GM18505 (cell line): ENCODE measurements around the gene CSH2.
"Not testable (repeated sequence)": the region's sequence is repeated elsewhere in the genome, so short reads cannot be mapped to it uniquely, and the experiment has no call there.

Experiments
- ATAC-seq: cut with Tn5 transposase; IDR thresholded peaks from one replicate; pipeline ENCODE4 v1.9.1; 2021; ENCODE audit not compliant: unreplicated experiment
- POLR2A ChIP-seq: IDR thresholded peaks from 4 replicates; pipeline ENCODE4 v1.6.1; 2011; ENCODE audit warnings: borderline replicate concordance; ENCODE audit not compliant: insufficient read depth, insufficient read length; ENCODE audit errors: extremely low read depth

Gene CSH2

GRCh38 chr17:63873577-63873976, at the start of gene CSH2:
Gene CSH2 (minus strand): TSS chr17:63873677. CDS start chr17:63873614, 63 bp downstream.
- ATAC-seq = not testable (repeated sequence)

- ATAC-seq = peak; percentile 65
Observed at GRCh38 chr17:63922402-63922801, 48.9 kb upstream of the CSH2 start.

- ATAC-seq = not testable (repeated sequence)
Observed at GRCh38 chr17:63920779-63921178, 47.3 kb upstream of the CSH2 start.

DNA sequence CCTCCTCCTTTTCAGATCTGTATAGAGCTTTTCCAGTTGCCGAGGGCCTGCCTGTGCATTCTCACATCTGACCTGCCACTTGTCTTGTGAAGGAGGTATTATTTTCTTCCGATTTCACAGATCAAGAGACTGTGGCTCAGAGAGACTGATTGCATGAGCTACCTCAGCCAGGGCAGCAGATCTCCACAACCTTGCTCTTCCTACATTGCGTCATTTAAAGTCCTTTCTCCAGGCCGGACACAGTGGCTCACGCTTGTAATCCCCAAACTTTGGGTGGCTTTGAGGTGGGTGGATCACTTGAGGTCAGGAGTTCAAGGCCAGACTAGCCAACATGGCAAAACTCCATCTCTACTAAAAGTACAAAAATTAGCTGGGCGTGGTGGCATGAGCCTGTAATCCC, 46.6 kb upstream of the CSH2 start:
- ATAC-seq = not testable (repeated sequence)

DNA sequence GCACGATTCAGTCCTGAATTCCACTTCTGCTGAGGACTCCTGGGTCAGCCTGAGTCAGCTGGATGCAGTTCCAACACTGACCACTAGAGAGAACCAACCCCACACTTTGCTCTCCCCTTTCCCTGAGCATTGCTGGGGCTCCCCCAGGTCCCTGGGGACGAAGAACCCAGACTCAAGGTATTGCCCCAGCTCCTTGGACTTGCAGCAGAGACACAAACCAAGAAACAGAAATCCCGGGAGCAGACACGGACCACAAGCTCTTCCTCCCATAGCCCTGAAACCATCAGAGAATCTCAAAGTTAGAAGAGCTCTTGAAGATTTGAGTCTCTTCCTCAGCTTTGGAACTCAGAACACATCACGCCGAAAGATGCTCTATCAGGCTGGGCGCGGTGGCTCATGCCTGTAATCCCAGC, 45.8 kb upstream of the CSH2 start:
- no peak for ATAC-seq
- TF ChIP-seq POLR2A = no peak

DNA sequence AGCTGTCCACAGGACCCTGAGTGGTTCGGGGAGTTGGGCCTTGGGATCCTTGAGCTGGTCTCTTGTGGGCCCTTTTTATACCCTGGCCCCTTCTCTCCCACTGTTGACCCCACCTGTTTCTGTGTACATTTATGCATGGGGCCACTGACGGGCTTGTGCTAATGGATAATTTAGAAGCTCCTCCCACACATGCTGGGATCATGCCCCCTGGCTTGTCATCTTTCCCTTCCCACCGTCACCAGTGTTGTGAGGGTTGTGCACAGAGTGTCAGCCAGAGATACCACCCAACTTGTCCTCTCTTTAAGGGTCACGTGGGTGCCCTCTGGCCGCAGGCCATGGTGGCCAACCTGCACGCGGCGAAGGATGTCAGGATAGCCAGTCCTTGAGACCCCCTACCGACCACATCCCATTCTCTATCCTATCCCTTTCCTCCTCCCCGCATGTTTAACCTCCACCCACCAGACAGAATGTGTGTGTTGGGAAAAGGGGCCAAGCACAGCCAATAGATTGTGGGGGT, 45.4 kb upstream of the CSH2 start, which contains the start of gene GH1:
GH1 (minus strand) TSS at position 51 of the 517 bp plus-strand sequence. CDS start 63 bp downstream, outside the sequence.
- ATAC-seq = not testable (repeated sequence)

GRCh38 chr17:63918305-63918704, 44.8 kb upstream of the CSH2 start:
- no peak for ATAC-seq

GRCh38 chr17:63917646-63918045, 44.2 kb upstream of the CSH2 start:
- no peak for TF ChIP-seq POLR2A
- no peak for ATAC-seq

More at GRCh38 chr17:63918305-63918704, 44.8 kb upstream of the CSH2 start:
- no peak for TF ChIP-seq POLR2A

GRCh38 chr17:63917206-63917605, 43.7 kb upstream of the CSH2 start:
- not testable (repeated sequence) for ATAC-seq

DNA sequence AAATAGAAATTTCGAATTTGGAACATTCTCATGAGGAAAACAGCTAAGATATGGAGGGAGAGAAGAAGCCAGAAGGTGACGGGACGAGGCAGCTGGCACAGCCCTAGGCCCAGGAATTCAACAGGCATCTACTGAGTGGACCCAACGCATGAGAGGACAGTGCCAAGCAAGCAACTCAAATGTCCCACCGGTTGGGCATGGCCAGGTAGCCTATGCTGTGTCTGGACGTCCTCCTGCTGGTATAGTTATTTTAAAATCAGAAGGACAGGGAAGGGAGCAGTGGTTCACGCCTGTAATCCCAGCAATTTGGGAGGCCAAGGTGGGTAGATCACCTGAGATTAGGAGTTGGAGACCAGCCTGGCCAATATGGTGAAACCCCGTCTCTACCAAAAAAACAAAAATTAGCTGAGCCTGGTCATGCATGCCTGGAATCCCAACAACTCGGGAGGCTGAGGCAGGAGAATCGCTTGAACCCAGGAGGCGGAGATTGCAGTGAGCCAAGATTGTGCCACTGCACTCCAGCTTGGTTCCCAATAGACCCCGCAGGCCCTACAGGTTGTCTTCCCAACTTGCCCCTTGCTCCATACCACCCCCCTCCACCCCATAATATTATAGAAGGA, 43.2 kb upstream of the CSH2 start:
- ATAC-seq = no peak
- no peak for TF ChIP-seq POLR2A

- ATAC-seq = not testable (repeated sequence)
Observed at GRCh38 chr17:63915753-63916152, 42.3 kb upstream of the CSH2 start.

GRCh38 chr17:63914471-63914870, 41.0 kb upstream of the CSH2 start:
- ATAC-seq = no peak
- TF ChIP-seq POLR2A = no peak

DNA sequence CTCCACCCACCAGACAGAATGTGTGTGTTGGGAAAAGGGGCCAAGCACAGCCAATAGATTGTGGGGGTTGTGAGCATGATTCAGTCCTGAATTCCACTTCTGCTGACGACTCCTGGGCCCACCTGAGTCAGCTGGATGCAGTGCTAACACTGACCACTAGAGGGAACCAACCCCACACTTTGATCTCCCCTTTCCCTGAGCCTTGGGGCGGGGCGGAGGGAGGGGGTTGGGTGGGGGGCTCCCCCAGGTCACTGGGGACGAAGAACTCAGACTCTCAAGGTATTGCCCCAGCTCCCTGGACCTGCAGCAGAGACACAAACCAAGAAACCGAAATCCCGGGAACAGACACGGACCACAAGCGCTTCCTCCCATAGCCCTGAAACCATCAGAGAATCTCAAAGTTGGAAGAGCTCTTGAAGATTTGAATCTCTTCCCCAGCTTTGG, 38.2 kb upstream of the CSH2 start:
- TF ChIP-seq POLR2A = no peak
- no peak for ATAC-seq

- ATAC-seq = no peak
- no peak for TF ChIP-seq POLR2A
Observed at GRCh38 chr17:63911041-63911635, 37.7 kb upstream of the CSH2 start, which contains the start of gene CSHL1. Gene CSHL1 (minus strand): TSS chr17:63911258. CDS start chr17:63911196, 62 bp downstream.

DNA sequence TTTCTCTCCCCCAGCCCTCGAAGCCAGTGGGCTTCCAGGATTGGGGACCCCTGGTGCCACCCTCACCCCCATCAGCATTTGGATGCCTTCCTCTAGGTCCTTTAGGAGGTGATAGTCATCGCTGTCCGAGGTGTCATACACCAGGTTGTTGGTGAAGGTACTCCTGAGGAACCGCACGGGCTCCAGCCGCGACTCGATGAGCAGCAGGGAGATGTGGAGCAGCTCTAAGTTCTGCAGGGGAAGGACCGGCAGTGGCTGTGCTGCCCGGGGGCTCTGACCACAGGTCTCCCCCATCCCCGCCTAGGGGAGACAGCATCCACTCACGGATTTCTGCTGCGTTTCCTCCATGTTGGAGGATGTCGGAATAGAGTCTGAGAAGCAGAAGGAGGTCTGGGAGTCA, 36.6 kb upstream of the CSH2 start:
- no peak for ATAC-seq
- no peak for TF ChIP-seq POLR2A

DNA sequence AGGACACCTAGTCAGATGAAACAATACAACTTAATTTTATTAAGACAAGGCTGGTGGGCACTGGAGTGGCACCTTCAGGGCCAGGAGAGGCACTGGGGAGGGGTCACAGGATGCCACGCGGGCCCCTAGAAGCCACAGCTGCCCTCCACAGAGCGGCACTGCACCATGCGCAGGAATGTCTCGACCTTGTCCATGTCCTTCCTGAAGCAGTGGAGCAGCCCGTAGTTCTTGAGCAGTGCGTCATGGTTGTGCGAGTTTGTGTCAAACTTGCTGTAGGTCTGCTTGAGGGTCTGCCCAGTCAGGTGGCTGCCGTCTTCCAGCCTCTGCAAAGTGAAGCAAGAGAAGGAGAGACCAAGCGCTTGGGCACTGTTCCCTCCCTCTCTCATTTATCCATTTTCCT, 36.1 kb upstream of the CSH2 start:
- not testable (repeated sequence) for ATAC-seq

DNA sequence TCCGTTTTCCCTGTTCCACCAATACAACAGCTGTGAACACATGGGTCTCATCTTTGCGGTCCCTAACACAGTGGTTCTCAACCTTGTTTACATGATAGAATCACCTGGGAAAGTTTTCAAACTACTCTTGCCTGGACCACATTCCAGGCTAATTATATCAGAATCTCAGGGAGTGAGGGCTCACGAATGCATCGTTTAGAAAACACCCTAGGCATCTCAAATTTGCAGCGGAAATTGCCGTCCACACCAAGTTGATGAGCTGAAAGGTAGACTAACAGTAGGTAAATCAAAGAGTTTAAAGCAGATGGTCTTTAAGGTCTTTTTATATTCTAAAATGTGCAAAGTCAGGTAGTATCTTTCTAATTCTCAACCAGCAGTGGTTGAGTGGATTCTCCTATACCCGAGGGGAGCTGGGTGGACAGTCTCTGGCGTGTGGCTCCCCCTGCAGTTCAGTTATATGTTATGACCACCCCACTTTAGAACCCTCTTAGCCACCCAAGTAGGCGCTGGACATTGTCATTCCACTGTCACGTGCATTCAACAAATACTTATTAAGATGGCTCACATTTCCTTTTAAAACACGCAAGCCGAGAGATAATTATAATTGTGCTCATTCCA, 33.8 kb upstream of the CSH2 start:
- ATAC-seq = not testable (repeated sequence)

DNA sequence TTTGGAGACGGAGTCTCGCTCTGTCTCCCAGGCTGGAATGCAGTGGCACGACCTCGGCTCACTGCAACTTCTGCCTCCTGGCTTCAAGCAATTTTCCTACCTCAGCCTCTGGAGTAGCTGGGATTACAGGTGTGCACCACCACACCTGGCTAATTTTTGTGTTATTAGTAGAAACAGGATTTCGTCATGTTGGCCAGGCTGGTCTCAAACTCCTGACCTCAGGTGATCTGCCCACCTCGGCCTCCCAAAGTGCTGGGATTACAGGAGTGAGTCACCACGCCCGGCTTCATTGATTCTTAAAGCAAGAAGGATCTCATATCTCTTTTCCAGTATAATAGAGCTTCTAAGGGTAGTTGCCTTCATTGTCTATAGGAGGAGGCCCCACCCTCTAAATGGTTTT, 31.3 kb upstream of the CSH2 start:
- ATAC-seq = not testable (repeated sequence)

- ATAC-seq = not testable (repeated sequence)
Observed at GRCh38 chr17:63903787-63904201, 30.3 kb upstream of the CSH2 start.

DNA sequence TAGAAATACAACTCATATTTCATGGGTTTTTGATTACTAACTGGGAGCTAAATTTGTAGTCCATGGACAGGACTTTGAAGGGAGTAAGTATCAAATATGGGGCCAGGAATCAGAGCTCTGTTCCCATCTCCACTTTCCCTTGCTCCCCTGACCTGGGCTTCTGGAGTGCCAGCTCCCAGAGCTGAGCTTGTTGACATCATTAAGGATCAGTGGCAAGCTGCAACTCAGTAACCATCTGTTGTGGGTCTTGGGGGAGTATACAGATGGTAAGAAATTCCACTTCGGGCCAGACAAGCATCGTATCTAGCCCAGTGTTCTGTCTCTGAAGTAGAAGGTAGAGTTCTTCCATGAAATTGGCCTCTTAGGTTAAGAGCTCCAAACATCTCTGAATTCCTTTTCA, 28.5 kb upstream of the CSH2 start:
- not testable (repeated sequence) for ATAC-seq
